HepG2 (cell line): ENCODE measurements around the gene CCSER1. TPM values are rescaled to one million over a fixed set of nuclear protein-coding genes. Genes with fewer than 3 reads are reported as not detected.

Experiments used
- DMAP1 ChIP-seq: IDR thresholded peaks from 2 replicates; pipeline ENCODE4 v1.6.1; 2016
- PRMT3 ChIP-seq: sonication (generic); formaldehyde crosslinking; IDR thresholded peaks from 2 replicates; pipeline ENCODE4 v1.8.1; 2022; ENCODE audit warnings: low read depth, mild to moderate bottlenecking, moderate library complexity, missing genetic modification reagents, borderline replicate concordance
- TBP ChIP-seq: sonication (generic); formaldehyde crosslinking; IDR thresholded peaks from 2 replicates; pipeline ENCODE4 v1.5.0; 2020; ENCODE audit warnings: missing genetic modification reagents
- polyA plus RNA-seq, 8 experiments: library from polyadenylated mRNA; depleted of rRNA in 3 of 8; stranded (reverse) in 7 of 8; unstranded in 1 of 8; fragments of >200 nt; fragmentation: Illumina TruSeq in 4 of 8; extraction: Trizol in 4 of 8; gene quantifications; 2 replicates each; pipeline versions ENCODE4 v1.2.1 to v1.2.3, GENCODE V29; 2011 to 2016; ENCODE audit warnings: low read depth in 4 of 8, missing spikeins in 1 of 8, mixed read lengths in 1 of 8; ENCODE audit not compliant: insufficient read depth in 1 of 8
- total RNA-seq, 5 experiments: library from RNA; depleted of rRNA; stranded (reverse); fragments of >200 nt; fragmentation: Illumina TruSeq; extraction: Trizol; gene quantifications; 2 replicates each; pipeline ENCODE4 v1.2.3, GENCODE V29; 2016; ENCODE audit warnings: low read depth in 1 of 5
- TF ChIP-seq, protein P1 (sequence below): sonication (generic); formaldehyde crosslinking; IDR thresholded peaks from 2 replicates; pipeline ENCODE4 v1.4.0; 2020; ENCODE audit warnings: missing genetic modification reagents
- TF ChIP-seq, protein P2 (sequence below): sonication (generic); formaldehyde crosslinking; conservative IDR thresholded peaks from 2 replicates; pipeline ENCODE4 v1.5.0; 2020; ENCODE audit warnings: missing genetic modification reagents
- TF ChIP-seq, protein P3 (sequence below): sonication (generic); formaldehyde crosslinking; IDR thresholded peaks from 2 replicates; pipeline ENCODE4 v1.5.1; 2020; ENCODE audit warnings: missing genetic modification reagents, mild to moderate bottlenecking, borderline replicate concordance
- TF ChIP-seq, protein P4 (sequence below): IDR thresholded peaks from 2 replicates; pipeline ENCODE4 v1.6.1; 2016; ENCODE audit warnings: missing genetic modification reagents, missing compliant biosample characterization

CCSER1 gene
- total and polyA plus RNA-seq, 2 of the 13 experiments (the other 11 are each of a cell fraction or from before 2014, with no cell fraction given) = not detected

DNA sequence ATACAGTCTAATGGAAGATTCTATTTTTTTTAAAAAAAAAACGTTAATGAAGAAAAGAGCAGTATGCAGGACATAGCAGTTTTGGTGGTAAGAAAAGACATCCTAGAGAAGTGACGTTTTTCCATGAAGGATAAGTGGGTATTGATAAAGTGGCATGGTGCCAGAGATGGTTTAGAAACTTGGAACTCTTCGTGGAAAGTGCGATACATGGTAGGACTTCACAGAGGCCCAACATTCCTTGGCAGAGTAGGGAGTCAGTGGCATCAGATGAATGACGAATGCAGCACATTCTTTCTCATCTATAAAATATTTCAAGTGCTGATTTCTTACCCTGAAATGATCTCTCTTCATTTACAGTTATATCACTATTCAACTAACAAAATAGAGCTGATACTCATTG is 298.7 kb downstream of the CCSER1 start (continued):
- TF ChIP-seq, protein P1, sequence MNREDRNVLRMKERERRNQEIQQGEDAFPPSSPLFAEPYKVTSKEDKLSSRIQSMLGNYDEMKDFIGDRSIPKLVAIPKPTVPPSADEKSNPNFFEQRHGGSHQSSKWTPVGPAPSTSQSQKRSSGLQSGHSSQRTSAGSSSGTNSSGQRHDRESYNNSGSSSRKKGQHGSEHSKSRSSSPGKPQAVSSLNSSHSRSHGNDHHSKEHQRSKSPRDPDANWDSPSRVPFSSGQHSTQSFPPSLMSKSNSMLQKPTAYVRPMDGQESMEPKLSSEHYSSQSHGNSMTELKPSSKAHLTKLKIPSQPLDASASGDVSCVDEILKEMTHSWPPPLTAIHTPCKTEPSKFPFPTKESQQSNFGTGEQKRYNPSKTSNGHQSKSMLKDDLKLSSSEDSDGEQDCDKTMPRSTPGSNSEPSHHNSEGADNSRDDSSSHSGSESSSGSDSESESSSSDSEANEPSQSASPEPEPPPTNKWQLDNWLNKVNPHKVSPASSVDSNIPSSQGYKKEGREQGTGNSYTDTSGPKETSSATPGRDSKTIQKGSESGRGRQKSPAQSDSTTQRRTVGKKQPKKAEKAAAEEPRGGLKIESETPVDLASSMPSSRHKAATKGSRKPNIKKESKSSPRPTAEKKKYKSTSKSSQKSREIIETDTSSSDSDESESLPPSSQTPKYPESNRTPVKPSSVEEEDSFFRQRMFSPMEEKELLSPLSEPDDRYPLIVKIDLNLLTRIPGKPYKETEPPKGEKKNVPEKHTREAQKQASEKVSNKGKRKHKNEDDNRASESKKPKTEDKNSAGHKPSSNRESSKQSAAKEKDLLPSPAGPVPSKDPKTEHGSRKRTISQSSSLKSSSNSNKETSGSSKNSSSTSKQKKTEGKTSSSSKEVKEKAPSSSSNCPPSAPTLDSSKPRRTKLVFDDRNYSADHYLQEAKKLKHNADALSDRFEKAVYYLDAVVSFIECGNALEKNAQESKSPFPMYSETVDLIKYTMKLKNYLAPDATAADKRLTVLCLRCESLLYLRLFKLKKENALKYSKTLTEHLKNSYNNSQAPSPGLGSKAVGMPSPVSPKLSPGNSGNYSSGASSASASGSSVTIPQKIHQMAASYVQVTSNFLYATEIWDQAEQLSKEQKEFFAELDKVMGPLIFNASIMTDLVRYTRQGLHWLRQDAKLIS (CRISPR knock-in tag) = no peak
- TF ChIP-seq, protein P2, sequence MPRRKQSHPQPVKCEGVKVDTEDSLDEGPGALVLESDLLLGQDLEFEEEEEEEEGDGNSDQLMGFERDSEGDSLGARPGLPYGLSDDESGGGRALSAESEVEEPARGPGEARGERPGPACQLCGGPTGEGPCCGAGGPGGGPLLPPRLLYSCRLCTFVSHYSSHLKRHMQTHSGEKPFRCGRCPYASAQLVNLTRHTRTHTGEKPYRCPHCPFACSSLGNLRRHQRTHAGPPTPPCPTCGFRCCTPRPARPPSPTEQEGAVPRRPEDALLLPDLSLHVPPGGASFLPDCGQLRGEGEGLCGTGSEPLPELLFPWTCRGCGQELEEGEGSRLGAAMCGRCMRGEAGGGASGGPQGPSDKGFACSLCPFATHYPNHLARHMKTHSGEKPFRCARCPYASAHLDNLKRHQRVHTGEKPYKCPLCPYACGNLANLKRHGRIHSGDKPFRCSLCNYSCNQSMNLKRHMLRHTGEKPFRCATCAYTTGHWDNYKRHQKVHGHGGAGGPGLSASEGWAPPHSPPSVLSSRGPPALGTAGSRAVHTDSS (CRISPR knock-in tag) = no peak
- TF ChIP-seq, protein P3, sequence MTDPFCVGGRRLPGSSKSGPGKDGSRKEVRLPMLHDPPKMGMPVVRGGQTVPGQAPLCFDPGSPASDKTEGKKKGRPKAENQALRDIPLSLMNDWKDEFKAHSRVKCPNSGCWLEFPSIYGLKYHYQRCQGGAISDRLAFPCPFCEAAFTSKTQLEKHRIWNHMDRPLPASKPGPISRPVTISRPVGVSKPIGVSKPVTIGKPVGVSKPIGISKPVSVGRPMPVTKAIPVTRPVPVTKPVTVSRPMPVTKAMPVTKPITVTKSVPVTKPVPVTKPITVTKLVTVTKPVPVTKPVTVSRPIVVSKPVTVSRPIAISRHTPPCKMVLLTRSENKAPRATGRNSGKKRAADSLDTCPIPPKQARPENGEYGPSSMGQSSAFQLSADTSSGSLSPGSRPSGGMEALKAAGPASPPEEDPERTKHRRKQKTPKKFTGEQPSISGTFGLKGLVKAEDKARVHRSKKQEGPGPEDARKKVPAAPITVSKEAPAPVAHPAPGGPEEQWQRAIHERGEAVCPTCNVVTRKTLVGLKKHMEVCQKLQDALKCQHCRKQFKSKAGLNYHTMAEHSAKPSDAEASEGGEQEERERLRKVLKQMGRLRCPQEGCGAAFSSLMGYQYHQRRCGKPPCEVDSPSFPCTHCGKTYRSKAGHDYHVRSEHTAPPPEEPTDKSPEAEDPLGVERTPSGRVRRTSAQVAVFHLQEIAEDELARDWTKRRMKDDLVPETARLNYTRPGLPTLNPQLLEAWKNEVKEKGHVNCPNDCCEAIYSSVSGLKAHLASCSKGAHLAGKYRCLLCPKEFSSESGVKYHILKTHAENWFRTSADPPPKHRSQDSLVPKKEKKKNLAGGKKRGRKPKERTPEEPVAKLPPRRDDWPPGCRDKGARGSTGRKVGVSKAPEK (CRISPR knock-in tag) = no peak
- TF ChIP-seq PRMT3 = no peak
- TF ChIP-seq, protein P4, sequence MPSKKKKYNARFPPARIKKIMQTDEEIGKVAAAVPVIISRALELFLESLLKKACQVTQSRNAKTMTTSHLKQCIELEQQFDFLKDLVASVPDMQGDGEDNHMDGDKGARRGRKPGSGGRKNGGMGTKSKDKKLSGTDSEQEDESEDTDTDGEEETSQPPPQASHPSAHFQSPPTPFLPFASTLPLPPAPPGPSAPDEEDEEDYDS = no peak
- no peak for TF ChIP-seq DMAP1 (CRISPR knock-in tag)
- no peak for TF ChIP-seq TBP (CRISPR knock-in tag)
